Fibroblast of skin of left quadriceps (primary cell): ENCODE results near the gene ADPGK.
"Not testable (repeated sequence)": the region's sequence is repeated elsewhere in the genome, so short reads cannot be mapped to it uniquely, and the experiment has no call there.

ENCODE experiments used
- DNase-seq, 2 experiments: peaks; one replicate each; pipeline ENCODE4 v3.0.0-alpha.2; 2013; ENCODE audit warnings: low read depth in 2 of 2

ADPGK gene

DNA sequence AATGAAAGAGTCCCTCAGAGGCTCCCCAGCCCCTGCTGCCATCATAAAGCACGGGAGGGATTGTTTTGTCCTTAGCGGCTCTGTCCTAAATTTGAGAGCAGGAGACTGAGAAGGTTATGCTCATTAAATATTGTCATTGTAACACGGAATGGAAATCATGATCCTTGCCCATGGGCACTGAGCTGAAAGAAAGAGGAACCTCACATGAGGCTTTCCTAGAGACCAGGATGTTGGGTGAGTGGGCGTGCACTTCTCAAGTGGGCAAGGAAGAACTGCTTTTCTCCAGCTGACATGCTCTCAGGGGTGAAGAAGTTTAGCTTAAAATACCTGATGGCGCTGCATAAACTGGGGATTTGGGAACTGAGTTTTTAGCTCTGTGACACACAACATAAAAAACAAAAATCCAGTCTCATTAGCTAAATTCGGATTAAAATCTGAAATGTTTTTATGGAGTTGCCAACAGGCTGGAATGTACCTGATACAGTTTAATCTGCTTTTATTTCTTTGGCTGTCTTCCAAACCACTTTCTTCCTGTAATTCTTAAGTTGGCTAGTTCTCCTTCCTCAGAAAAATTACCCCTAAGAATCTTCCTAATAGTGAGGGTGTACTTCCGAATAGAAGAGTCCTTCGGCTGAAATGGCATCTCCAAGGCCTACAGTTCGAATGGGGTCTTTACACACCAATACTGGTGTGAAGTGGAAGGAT is 31.7 kb downstream of the ADPGK start:
- no peak for DNase-seq

DNA sequence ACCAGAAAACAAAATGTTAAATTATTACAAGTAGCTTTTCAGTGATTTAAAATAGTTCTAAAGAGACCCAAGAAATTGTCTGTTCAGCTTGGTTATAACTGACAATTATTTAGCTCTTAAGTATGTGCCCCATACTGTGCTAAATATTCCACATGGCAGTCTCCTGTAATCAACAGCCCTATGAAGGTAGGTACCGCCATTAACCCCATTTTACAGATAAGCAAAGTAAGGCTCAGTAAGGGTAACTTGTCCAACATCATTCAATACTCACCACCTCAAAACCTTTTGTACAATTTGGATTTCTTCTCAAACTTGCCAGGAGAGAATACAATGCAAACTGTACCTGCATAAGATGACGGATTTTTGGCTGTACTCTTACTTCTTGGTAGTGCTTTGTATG is 33.9 kb downstream of the ADPGK start:
- no peak for DNase-seq

DNA sequence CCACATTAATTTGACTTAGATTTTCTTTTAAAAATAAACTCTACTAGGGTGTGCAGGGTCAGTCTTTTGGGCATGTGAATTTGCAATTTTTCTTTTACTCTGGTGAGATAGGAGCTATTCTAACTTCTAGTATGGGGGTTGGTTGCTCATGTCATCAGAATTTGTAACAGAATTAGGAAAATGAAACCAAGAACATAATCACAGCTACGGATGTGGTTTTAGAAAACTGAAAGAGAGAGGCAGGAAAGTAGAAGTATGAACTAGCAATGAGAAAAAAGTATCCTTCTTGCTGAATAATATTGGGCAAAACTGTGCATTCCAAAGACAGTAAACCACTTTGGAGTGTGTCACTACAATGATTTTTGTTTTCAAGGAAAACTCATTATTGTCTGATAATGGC is 43.3 kb downstream of the ADPGK start:
- DNase-seq: no peak

DNA sequence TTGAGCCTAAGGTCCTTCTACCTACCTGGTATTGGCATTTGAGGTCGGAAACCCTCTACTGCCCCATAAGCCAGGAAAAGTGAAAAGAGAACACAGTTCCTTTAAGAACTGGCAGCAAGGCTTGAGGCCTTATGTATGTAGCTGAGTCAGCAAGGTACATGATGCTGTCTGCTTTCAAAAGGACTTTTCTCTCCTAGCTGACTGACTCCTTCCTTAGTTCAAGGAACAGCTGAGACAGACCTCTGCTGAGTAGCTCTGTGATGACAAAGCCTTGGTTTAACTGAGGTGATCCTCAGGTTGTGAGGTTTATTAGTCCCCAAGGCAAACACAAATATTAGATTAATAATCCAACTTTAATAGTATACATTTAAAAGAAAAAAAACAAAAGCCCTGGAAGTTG is 45.8 kb downstream of the ADPGK start:
- no peak for DNase-seq

DNA sequence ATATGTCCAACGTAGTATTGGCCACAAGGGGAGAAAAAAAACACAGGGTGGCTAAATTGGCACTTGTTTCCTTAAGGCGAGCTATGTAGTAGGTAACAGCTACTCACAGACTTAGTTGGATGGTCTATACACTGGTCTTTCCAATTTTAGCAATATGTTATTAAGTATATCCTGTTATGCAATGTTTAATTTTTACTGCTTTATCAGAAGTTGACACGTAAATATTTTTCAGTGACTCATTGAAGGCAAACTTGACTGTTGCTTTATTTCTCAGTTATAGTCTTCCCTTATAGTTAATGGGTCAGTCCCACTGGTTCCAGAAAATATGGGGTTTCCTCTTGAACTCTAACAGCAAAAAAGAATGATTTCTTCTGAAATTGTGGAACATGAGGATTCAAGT is 46.5 kb downstream of the ADPGK start:
- no peak for DNase-seq

DNA sequence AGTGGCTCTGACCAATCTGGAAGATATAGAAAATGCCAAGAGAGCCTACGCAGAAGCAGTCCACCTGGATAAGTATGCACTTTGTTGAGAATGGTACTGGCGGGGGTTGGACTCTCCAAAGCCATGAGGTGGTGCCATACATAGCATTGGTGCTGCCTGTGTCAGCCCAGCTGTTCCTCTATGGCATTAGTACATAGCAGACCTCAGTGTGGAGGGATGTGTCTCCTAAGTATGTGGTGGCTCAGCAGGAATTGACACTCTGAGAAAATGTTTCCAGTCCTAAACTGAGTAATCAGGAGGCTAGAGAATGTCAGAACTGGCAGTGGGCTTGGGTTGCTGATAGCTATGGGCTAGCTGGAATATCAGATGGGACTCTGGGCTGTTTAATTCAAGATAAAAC is 48.4 kb downstream of the ADPGK start:
- DNase-seq: no peak

DNA sequence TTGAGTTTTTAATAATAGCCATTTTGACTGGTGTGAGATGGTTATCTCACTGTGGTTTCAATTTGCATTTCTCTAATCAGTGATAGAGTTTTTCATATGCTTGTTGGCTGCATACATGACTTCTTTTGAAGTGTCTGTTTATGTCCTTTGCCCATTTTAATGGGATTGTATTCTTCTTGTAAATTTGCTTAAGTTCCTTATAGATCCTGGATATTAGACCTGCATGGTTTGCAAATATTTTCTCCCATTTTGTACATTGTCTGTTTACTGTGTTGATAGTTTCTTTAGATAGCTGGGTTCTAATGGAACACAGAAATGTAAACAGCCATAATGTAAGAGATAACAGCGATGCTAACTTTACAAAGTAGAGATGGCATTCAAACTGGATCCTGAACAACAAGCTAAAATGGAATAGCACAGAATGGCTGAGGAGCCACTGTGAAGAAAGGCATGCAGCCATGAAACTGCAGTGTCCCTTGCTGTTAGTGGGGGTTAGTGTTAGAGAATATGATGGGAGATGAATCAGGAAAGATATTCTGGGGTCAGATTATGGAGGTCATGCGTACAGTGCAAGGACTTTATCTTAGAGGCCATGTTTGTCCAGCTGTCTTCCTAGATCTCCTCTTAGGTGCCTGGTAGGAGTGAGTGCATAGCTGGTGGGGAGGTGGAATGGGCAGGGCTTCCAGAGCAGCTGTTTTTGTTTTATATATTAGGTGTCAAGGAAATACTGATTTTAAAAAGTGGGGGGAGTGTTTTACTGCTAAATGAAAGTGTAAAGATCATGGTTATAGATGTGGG is 49.4 kb downstream of the ADPGK start:
- no peak for DNase-seq

DNA sequence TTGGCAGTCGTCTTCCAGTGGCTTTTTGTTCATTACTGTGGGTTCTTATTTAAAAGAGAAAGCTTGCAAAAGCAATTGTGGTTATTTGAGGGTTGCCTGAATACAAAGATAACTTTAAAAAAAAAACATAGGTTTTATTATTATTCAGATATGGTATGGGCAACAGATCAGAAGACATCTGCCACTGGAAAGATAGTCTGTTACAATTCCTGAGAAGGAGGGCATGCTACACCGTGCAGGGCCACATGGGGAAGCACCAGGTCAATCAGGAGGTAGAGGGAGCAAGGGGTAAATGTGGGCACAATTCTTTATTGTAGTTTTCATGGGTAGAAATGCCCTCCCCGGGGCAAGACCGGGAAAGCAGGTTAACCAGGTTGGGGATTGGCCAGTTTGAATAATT is 51.0 kb downstream of the ADPGK start:
- no peak for DNase-seq

DNA sequence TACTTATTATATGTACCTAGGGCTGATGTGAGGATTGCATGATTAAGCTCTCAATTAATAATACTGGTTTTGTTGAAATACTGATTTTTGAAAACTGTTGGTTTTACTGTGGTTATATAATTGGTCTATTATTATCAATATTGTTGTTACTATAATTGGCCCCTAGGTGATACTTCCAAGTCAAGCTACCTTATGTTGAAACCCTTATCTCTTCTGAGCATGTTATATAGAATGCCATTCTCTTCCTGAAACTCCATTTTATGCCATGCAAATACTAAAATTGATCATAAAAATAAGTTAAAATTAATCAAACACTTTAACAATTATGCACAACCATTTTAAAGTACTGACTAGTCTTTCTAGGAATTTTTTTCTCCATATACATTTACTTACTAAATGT is 51.5 kb downstream of the ADPGK start:
- DNase-seq: no peak

DNA sequence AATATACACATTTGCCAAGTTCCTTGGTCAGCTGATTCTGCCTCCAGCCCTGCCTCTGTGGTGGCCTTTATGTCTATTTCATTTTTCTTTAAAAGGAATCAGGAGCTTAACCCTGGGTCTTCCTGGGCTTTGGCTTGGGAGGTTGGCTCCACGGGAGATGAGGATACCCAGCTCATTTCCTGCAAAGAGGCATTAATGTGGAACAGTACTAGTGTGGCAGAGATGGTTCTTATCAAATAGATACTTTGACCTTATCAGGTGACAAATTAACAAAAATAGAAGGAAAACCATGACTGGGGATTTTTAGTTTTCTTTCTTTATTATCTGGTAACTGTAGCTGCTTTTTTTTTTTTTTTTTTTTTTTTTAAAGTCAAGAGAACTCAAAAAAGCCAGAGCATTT is 54.7 kb downstream of the ADPGK start:
- no peak for DNase-seq

DNA sequence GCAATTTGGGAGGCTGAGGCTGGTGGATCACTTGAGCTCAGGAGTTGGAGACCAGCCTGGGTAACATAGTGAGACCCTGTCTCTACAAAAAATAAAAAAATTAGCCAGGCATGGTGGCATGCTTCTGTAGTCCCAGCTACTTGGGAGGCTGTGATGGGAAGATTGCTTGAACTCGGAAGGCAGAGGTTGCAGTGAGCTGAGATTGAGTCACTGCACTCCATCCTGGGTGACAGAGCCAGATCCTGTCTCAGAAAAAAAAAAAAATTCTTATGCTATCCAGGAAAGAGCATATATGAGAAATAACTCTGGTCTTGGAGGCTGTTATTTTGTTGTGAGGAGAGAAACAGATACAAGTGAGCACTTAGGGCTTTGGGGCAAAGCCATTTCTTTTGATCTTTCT is 55.3 kb downstream of the ADPGK start:
- not testable (repeated sequence) for DNase-seq

DNA sequence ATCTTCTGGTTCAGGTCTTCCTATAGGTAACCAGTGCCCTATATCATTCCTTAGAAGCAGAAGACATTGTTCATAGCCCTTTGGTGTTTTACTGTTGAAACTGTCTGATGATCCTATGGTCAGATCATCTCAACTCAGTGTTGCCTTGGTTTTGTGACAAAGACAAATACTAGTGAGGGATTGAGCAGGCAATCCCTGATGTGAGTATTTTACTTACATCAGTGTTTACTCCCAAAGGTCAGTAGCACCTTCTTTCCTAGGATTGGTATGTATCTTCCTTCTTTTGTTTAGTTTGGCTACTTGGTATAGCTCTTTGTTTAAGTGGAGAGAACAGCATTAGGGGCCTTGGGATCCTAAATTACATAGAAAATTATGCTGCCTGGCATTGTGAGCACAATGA is 56.4 kb downstream of the ADPGK start:
- DNase-seq: no peak

DNA sequence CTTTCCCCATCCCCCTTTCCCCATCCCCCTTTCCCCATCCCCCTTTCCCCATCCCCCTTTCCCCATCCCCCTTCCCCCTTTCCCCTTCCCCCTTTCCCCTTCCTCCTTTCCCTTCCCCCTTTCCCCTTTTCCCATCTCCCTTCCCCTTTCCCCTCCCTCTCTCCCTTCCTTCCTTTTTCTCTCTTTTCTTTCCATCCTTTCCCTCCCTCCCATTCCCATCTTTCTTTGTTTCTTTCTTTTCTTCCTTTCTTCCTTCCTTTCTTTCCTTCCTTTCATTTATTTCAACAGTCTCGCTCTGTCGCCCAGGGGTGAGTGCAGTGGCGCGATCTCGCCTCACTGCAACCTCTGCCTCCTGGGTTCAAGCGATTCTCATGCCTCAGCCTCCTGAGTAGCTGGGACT is 57.7 kb downstream of the ADPGK start:
- DNase-seq: not testable (repeated sequence)

DNA sequence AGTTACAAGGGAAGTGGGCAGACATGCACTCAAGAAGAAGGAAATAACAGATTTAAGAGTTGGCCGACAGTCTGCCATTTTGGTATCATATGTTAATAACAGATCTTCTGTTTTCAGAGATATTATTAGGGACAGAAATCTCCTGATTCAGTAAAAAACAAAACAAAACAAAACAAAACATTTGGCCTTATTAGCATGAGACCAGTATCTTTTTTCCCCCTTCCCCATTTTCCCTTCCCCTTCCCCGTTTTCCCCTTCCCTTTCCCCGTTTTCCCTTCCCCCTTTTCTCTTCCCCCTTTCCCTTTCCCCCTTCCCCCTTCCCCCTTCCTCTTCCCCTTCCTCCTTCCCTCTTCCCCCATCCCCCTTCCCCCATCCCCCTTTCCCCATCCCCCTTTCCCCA is 58.1 kb downstream of the ADPGK start:
- DNase-seq: no peak

DNA sequence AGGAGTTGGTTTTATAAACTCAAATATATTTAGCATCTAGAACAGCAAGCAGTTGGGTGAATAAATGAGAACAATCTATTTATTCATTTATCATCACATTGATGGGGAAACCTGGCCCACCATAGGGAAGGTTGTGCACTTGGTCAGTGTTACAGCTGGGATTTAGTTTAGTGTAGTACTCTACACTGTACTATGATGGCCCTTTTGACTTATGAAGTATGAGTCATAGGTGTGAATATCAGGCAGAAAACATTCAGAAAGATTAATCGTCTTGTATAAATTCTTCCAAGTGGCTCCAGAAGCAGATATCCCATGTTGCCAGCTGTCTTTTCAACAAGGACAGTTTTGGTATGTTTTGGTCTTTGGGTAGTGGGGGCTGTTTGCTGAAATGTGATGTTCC is 59.5 kb downstream of the ADPGK start:
- DNase-seq: no peak

DNA sequence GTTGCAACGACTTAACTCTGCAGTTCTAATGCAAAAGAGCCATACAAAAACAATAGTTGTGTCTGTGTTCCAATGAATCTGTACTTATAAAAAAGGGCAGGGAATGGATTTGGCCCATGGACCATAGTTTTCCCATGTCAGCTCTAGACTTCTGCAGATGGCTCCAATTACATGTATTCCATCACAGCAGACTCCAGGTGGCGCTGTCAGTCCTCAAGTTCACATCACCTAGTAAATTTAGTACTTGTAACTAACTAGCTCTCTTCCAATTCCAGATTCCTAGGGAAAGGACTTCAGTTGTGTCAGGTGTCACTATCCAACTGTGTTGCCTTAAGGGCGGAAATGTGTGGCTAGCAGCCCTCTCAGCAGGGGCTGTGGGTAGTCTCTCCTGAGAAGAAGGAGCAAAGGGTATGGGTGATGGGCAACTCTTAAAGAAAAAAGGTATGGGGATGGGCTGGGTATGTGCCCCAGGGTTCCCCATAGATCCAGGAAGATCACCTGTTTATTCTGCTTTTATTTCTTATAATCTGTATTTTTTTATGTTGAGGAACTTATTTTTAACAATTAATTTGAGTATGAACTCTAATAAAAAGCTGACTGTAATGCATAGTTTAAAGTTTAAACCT is 61.4 kb downstream of the ADPGK start:
- DNase-seq: peak; percentile 41 to 42

DNA sequence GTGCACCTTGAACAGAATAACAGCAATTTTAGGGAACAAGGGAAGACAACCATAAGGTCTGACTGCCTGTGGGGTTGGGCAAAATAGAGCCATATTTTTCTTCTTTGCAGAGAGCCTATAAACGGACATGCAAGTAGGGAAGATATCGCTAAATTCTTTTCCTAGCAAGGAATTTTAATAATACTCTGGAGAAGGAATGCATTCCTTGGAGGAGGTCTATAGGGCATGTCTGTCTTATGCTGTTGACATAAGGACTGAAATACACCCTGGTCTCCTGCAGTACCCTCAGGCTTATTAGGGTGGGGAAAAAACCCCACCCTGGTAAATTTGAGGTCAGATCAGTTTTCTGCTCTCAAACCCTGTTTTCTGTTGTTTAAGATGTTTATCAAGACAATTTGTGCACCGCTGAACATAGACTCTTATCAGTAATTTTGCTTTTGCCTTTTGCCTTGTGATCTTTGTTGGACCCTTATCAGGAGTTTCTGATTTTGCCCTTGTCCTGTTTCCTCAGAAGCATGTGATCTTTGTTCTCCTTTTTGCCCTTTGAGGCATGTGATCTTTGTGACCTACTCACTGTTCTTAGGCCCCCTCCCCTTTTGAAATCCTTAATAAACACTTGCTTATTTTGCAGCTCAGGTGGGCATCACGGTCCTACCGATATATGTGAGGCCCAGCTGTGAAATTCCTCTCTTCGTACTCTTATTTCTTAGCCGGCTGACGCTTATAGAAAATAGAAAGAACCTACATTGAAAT is 74.8 kb downstream of the ADPGK start:
- not testable (repeated sequence) for DNase-seq

DNA sequence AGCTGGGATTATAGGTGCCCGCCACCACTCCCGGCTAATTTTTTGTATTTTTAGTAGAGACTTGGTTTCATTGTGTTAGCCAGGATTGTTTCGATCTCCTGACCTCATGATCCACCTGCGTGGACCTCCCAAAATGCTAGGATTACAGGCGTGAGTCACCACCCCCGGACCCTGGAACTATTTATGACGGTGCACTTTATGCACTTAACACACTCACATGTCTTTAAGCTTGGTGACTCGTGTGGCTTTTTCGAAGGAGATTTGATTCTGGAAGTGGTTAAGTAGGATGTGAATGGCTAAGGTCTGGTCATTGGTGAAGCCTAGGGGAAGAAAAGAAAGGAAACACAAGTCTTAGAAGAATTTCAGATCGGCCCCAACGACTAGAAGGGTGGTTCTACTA is 77.3 kb downstream of the ADPGK start:
- no peak for DNase-seq
